Measurements from ENCODE around the gene AK4. TPM values are rescaled to one million over a fixed set of nuclear protein-coding genes. Genes with fewer than 3 reads are reported as not detected.
"Not testable (repeated sequence)": the region's sequence is repeated elsewhere in the genome, so short reads cannot be mapped to it uniquely, and the experiment has no call there.

AK4 gene
- total and polyA plus RNA-seq, 4 donors, result 5.2 to 73.7 (median 38.3) TPM

DNA sequence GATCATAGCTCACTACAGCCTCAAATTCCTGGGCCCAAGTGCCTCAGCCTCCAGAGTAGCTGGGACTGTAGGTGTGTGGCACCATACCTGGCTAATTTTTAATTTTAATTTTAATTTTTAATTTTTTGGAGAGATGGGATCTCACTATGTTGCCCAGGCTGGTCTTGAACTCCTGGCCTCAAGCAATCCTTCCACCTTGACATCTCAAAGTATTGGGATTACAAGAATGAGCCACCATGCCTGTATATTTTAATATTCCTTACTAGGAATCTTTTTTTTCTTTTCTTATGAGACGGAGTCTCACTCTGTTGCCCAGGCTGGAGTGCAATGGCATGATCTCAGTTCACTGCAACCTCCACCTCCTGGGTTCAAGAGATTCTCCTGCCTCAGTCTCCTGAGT lies 89.1 kb downstream of the AK4 start:
- WGBS, 2 donors, result 87 to 98% methylated on average over 1 of the region's 1 CpG
- intact Hi-C loops (cut with DNase I), result loop anchor here (5.0 kb wide), 1 partner anchor 450 kb away; no protein-coding TSS in a partner anchor
- not testable (repeated sequence) for ATAC-seq (ENCODE audit: low FRiP score); H3K27ac ChIP-seq (ENCODE audit: low read depth in 1 of 2, low read length in 2 of 2); H3K4me3 ChIP-seq (ENCODE audit: low read length in 2 of 2); H3K36me3 ChIP-seq (ENCODE audit: control insufficient read depth in 1 of 2, insufficient read depth in 2 of 2, low read length in 1 of 2); H3K27me3 ChIP-seq (ENCODE audit: control insufficient read depth in 1 of 2, insufficient read depth in 2 of 2, low read length in 1 of 2); H3K4me1 ChIP-seq (ENCODE audit: control insufficient read depth in 1 of 2, insufficient read depth in 2 of 2, low read length in 2 of 2); H3K9me3 ChIP-seq (ENCODE audit: control insufficient read depth, low read length); DNase-seq

DNA sequence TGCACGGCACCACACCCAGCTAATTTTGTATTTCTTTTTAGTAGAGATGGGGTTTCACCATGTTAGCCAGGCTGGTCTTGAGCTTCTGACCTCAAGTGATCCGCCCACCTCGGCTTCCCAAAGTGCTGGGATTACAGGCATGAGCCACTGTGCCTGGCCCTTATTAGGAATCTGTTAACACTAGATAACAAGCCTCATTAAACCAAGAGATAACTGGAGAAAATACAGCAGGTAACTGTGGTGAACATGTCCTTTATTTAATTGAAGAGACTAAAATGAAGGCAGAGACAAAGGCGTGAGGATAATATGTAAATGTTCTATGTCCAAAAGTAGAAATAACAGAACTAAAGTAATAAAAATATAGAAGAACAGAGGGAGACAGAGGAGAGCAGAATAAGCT lies 89.5 kb downstream of the AK4 start:
- Histone ChIP-seq H3K4me3 (ENCODE audit: low read length in 2 of 2) (no peak overlapping the region), H3K36me3 (ENCODE audit: control insufficient read depth in 1 of 2, insufficient read depth in 2 of 2, low read length in 1 of 2) (no peaks in the 10 kb centered on the region), H3K4me1 (ENCODE audit: control insufficient read depth in 1 of 2, insufficient read depth in 2 of 2, low read length in 2 of 2) (no peaks in the 10 kb centered on the region), H3K27me3 (ENCODE audit: control insufficient read depth in 1 of 2, insufficient read depth in 2 of 2, low read length in 1 of 2) (no peaks in the 10 kb centered on the region), H3K27ac (ENCODE audit: low read depth in 1 of 2, low read length in 2 of 2) (no peak overlapping the region), H3K9me3 (ENCODE audit: control insufficient read depth, low read length) (no peaks in the 10 kb centered on the region)
- WGBS, 2 donors, result 87 to 88% methylated on average over 4 of the region's 4 CpGs
- ATAC-seq (ENCODE audit: low FRiP score) (no peak), DNase-seq (no peak)
- intact Hi-C loops (cut with DNase I), result loop anchor here (5.0 kb wide), 1 partner anchor 450 kb away; no protein-coding TSS in a partner anchor

DNA sequence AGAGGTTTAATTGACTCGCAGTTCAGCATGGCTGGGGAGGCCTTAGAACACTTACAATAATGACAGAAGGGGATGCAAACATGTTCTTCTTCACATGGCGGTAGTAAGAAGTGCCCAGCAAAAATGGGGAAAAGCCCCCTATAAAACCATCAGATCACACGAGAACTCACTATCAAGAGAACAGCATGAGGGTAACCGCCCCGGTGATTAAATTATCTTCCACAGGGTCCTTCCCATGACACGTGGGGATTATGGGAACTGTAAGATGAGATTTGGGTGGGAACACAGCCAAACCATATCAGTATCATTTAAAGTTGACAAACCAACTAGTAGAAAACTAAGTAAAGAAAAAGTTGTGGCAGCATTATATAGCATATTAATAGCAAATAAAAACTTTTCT lies 90.0 kb downstream of the AK4 start:
- no peak for ATAC-seq (ENCODE audit: low FRiP score)
- no peak for DNase-seq
- Histone ChIP-seq H3K27me3 (ENCODE audit: control insufficient read depth in 1 of 2, insufficient read depth in 2 of 2, low read length in 1 of 2) (no peaks in the 10 kb centered on the region), H3K9me3 (ENCODE audit: control insufficient read depth, low read length) (no peaks in the 10 kb centered on the region), H3K36me3 (ENCODE audit: control insufficient read depth in 1 of 2, insufficient read depth in 2 of 2, low read length in 1 of 2) (no peaks in the 10 kb centered on the region), H3K4me1 (ENCODE audit: control insufficient read depth in 1 of 2, insufficient read depth in 2 of 2, low read length in 2 of 2) (no peaks in the 10 kb centered on the region), H3K4me3 (ENCODE audit: low read length in 2 of 2) (no peak overlapping the region), H3K27ac (ENCODE audit: low read depth in 1 of 2, low read length in 2 of 2) (no peak overlapping the region)
- 69 to 81% methylated on average over 6 of the region's 6 CpGs for WGBS, 2 donors
- intact Hi-C loops (cut with DNase I), result loop anchor here (5.0 kb wide), 1 partner anchor 449 kb away; no protein-coding TSS in a partner anchor

DNA sequence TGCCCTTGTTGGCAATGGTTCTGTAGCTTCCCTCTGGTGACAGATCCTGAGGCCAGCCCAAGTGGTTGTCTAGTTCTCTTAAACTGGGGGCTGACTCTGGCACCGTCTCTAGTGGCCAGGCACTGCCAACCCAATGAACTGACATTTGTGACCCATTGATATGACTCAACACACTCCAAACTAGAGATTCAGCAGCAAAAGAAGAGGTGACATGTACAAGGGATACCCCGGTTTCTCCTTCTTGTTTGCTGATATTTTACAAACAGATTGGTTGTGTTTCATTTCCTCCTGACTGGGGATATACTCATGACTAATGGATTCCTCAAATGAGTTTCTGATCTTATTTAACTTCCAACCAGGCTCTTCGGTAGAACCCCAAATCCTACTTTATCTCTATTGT lies 95.5 kb downstream of the AK4 start:
- Histone ChIP-seq H3K4me1 (ENCODE audit: control insufficient read depth in 1 of 2, insufficient read depth in 2 of 2, low read length in 2 of 2) (no peaks in the 10 kb centered on the region), H3K27ac (ENCODE audit: low read depth in 1 of 2, low read length in 2 of 2) (no peak overlapping the region), H3K27me3 (ENCODE audit: control insufficient read depth in 1 of 2, insufficient read depth in 2 of 2, low read length in 1 of 2) (no peaks in the 10 kb centered on the region), H3K36me3 (ENCODE audit: control insufficient read depth in 1 of 2, insufficient read depth in 2 of 2, low read length in 1 of 2) (no peaks in the 10 kb centered on the region), H3K4me3 (ENCODE audit: low read length in 2 of 2) (no peak overlapping the region), H3K9me3 (ENCODE audit: control insufficient read depth, low read length) (no peaks in the 10 kb centered on the region)
- no peak for DNase-seq
- intact Hi-C loops (cut with DNase I), result no loop called here
- WGBS, 2 donors, result 90 to 93% methylated on average over 3 of the region's 3 CpGs
- no peak for ATAC-seq (ENCODE audit: low FRiP score)

DNA sequence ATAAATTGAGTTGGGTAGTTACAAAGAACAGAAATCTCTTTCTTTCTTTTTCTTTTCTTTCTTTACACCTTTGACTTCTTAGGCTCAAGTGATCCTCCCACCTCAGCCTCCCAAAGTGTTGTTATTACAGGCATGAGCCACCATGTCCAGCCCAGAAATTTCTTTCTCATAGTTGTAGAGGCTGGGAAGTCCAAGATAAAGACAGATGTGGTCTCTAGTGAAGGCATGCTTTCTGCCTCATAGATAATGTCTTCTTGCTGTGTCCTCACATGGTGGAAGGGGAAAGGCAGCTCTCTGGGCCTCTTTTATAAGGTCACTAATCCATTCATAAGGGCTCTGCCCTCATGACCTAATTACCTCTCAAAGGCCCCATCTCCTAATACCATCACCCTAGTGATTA lies 97.3 kb downstream of the AK4 start:
- no peak for ATAC-seq (ENCODE audit: low FRiP score)
- Histone ChIP-seq H3K27me3 (ENCODE audit: control insufficient read depth in 1 of 2, insufficient read depth in 2 of 2, low read length in 1 of 2) (no peaks in the 10 kb centered on the region), H3K36me3 (ENCODE audit: control insufficient read depth in 1 of 2, insufficient read depth in 2 of 2, low read length in 1 of 2) (no peaks in the 10 kb centered on the region), H3K4me3 (ENCODE audit: low read length in 2 of 2) (no peak overlapping the region), H3K4me1 (ENCODE audit: control insufficient read depth in 1 of 2, insufficient read depth in 2 of 2, low read length in 2 of 2) (no peaks in the 10 kb centered on the region), H3K9me3 (ENCODE audit: control insufficient read depth, low read length) (no peaks in the 10 kb centered on the region), H3K27ac (ENCODE audit: low read depth in 1 of 2, low read length in 2 of 2) (no peak overlapping the region)
- no peak for DNase-seq
- intact Hi-C loops (cut with DNase I), result no loop called here

DNA sequence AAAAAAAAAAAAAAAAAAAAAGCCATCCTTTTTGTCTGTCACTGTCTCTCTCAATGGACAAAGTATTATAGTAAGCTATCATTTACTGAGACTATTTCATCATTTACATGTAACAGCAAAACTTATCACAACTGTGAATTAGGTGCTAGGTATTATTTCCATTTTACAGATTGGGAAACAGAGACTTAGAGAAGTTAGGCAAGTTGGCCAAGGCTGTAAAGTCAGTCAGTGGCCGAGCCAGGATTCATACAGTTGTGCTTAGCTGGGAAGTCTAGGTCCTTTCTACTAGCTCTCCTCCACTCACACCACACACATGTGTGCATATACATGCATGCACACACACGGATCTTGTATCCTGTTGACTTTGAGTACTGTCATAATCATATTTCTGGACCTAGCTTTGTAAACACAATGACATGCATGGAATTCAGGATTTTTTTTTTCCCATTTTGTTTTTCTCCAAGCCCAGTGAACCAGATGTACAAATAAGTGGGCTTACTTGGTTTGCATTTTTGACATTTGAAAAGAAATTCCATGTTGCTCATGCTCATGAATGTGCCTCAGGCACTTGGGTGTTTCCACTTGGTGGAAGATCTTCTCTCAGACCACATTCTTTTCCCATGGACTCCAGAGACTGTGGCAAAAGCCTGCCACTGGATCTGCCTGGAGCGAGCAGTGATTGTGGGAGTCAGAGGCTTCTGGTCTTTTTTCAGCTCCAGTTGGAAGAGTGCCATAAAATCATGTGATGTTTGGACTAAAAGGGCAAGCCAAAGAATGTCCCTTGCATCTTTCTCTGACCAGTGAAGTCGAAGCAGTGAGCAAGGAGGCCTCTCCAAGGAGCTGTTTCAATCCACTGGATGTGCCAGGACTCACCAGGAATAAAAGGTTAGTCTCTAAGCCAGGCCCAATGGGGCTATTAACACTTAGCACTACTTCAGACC lies 99.7 kb downstream of the AK4 start:
- Histone ChIP-seq H3K9me3 (ENCODE audit: control insufficient read depth, low read length) (no peaks in the 10 kb centered on the region), H3K27ac (ENCODE audit: low read depth in 1 of 2, low read length in 2 of 2) (peak overlapping the region in 1 of 2 donors; percentile 34), H3K27me3 (ENCODE audit: control insufficient read depth in 1 of 2, insufficient read depth in 2 of 2, low read length in 1 of 2) (no peaks in the 10 kb centered on the region), H3K36me3 (ENCODE audit: control insufficient read depth in 1 of 2, insufficient read depth in 2 of 2, low read length in 1 of 2) (no peaks in the 10 kb centered on the region), H3K4me3 (ENCODE audit: low read length in 2 of 2) (no peak overlapping the region), H3K4me1 (ENCODE audit: control insufficient read depth in 1 of 2, insufficient read depth in 2 of 2, low read length in 2 of 2) (no peaks in the 10 kb centered on the region)
- DNase-seq, result no peak
- ATAC-seq (ENCODE audit: low FRiP score), result peak; percentile 61
- intact Hi-C loops (cut with DNase I), result no loop called here
- WGBS, 2 donors, result 24 to 30% methylated on average over 4 of the region's 4 CpGs

DNA sequence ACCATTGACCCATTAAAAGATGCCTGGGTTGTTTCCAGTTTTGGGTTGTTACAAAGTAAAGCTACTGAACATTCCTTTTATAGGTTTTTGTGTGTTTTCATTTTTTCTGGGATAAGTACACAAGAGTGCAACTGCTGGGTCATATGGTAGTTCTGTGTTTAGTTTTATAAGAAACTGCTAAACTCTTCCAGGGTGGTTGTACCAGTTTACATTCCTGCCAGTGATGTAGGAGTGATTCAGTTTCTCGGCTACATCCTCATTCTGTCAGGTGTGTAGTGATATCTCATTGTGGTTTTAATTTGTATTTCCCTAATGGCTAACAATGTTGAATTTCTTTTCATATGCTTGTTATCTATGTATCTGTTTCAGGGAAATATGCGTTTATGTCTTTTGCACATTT lies 102.8 kb downstream of the AK4 start:
- Histone ChIP-seq H3K27ac (ENCODE audit: low read depth in 1 of 2, low read length in 2 of 2) (no peak overlapping the region), H3K36me3 (ENCODE audit: control insufficient read depth in 1 of 2, insufficient read depth in 2 of 2, low read length in 1 of 2) (no peaks in the 10 kb centered on the region), H3K4me1 (ENCODE audit: control insufficient read depth in 1 of 2, insufficient read depth in 2 of 2, low read length in 2 of 2) (no peaks in the 10 kb centered on the region), H3K4me3 (ENCODE audit: low read length in 2 of 2) (no peak overlapping the region), H3K27me3 (ENCODE audit: control insufficient read depth in 1 of 2, insufficient read depth in 2 of 2, low read length in 1 of 2) (no peaks in the 10 kb centered on the region), H3K9me3 (ENCODE audit: control insufficient read depth, low read length) (no peaks in the 10 kb centered on the region)
- no peak for ATAC-seq (ENCODE audit: low FRiP score)
- no peak for DNase-seq
- whole genome bisulfite sequencing, 2 donors, result 81 to 87% methylated on average over 2 of the region's 2 CpGs
- intact Hi-C loops (cut with DNase I), result loop anchor here in 1 of 2 donors (10.0 kb wide), 1 partner anchor 164 kb away; no protein-coding TSS in a partner anchor

DNA sequence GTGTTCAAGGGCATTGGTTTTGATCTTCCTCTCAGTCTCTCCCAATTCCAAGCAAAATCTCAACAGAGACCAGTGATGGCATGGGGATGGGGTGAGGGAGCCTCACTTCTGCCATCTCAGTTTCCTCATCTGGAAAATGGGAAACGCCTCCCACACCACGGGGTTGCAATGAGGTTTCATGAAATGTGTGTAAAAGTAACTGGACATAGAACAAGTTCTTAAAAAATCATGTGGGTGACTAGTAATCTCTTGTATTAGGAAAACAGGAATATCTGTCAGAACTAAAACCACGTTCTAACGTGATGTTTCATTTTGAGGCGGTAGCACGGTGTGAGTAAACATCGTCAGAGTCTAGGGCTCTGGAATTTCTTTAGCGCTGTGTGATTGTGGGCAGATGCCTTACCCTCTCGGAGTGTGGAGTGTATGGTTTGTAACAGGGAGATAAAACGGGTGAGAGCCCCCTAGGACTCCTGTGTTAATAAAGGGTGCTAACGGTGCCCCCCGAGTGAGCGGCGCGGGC lies 105.9 kb downstream of the AK4 start:
- 4% methylated on average over 15 of the region's 15 CpGs for whole genome bisulfite sequencing, 2 donors
- no peaks in the 10 kb centered on the region for H3K27me3 ChIP-seq (ENCODE audit: control insufficient read depth in 1 of 2, insufficient read depth in 2 of 2, low read length in 1 of 2)
- no peak for DNase-seq
- peak overlapping the region; percentile 62 to 65 for H3K4me3 ChIP-seq (ENCODE audit: low read length in 2 of 2)
- intact Hi-C loops (cut with DNase I), result loop anchor here in 1 of 2 donors (10.0 kb wide), 1 partner anchor 161 kb away; no protein-coding TSS in a partner anchor
- H3K9me3 ChIP-seq (ENCODE audit: control insufficient read depth, low read length), result no peaks in the 10 kb centered on the region
- H3K4me1 ChIP-seq (ENCODE audit: control insufficient read depth in 1 of 2, insufficient read depth in 2 of 2, low read length in 2 of 2), result no peaks in the 10 kb centered on the region
- no peak for ATAC-seq (ENCODE audit: low FRiP score)
- H3K36me3 ChIP-seq (ENCODE audit: control insufficient read depth in 1 of 2, insufficient read depth in 2 of 2, low read length in 1 of 2), result no peaks in the 10 kb centered on the region
- no peak overlapping the region for H3K27ac ChIP-seq (ENCODE audit: low read depth in 1 of 2, low read length in 2 of 2)

All from aorta (tissue), 5 donors.